Testis (tissue), 2 donors: Measurements from ENCODE around the gene FAM50B.

Experiments
- CTCF ChIP-seq, 3 experiments: fragments of 450-650 bp in 2 of 3; fragments of 200-600 bp in 1 of 3; sonication (generic) in 1 of 3; IDR thresholded peaks; one replicate each; pipeline ENCODE4 v1.5.1; 2016 to 2019; ENCODE audit warnings: antibody characterized with exemption in 3 of 3, mild to moderate bottlenecking in 2 of 3, moderate library complexity in 1 of 3
- POLR2A ChIP-seq: fragments of 450-650 bp; IDR thresholded peaks from one replicate; pipeline ENCODE4 v1.6.1; 2017; ENCODE audit warnings: antibody characterized with exemption, mild to moderate bottlenecking, moderate library complexity

DNA sequence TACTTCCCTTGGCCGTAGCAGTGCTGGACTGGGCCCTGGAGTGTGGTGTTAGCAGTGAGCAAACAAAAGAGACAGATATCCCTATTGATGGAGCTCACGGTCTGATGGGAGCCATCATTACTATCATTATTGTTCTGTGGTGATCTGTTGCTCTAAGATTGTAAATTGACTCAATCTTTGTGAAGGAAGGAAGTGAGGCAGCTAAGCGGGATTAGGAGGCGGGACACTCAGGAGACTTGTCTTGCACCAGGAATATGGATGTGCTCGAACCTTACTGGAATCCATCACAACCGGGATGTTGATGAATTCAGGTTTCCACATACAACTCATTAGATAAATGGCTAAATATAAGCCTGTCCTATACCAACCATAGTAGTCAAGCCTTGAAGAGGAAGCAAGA is 25.5 kb upstream of the FAM50B start:
- TF ChIP-seq POLR2A (no peak), CTCF (IDR thresholded peaks at IDR 0.05) (no peak)
